A549 treated with GW870086 at 1 μM for 4 hours (cell line): ENCODE results near the gene PCDHB13. TPM values are rescaled to one million over a fixed set of nuclear protein-coding genes. Genes with fewer than 3 reads are reported as not detected.

Experiments used
- total RNA-seq: library from RNA; stranded (reverse); fragments of 200-300 nt; extraction: Qiagen RNA extraction; gene quantifications from 5 replicates; pipeline ENCODE4 v1.2.3, GENCODE V29; 2022; ENCODE audit warnings: low read depth

Gene PCDHB13
- 0.03 to 0.07 TPM (median 0.07 TPM) in 4 of 5 replicates, not detected in the other for total RNA-seq

GRCh38 chr5:141213656-141214339, at the start of gene PCDHB13:
PCDHB13 (plus strand) TSS chr5:141213919; CDS start chr5:141214124, 205 bp downstream.

GRCh38 chr5:141172381-141173204, 41.1 kb upstream of the PCDHB13 start, which contains the start of gene PCDHB7:
PCDHB7 (plus strand) TSS chr5:141172644; CDS start chr5:141172836, 192 bp downstream.

GRCh38 chr5:141177577-141178191, 36.0 kb upstream of the PCDHB13 start, which contains the start of gene PCDHB8:
PCDHB8 (plus strand) TSS chr5:141177790; CDS start chr5:141178035, 245 bp downstream.

GRCh38 chr5:141182248-141182647, 31.5 kb upstream of the PCDHB13 start, which contains the start of gene PCDHB16:
PCDHB16 (plus strand) TSS chr5:141182387; CDS start chr5:141182560, 173 bp downstream.

GRCh38 chr5:141186897-141187512, 26.7 kb upstream of the PCDHB13 start, which contains the start of gene PCDHB9:
PCDHB9 (plus strand) TSS chr5:141187161; CDS start chr5:141187319, 158 bp downstream.

GRCh38 chr5:141192110-141192725, 21.5 kb upstream of the PCDHB13 start, which contains the start of gene PCDHB10:
PCDHB10 (plus strand) TSS chr5:141192353; CDS start chr5:141192553, 200 bp downstream.

GRCh38 chr5:141199359-141200235, 14.1 kb upstream of the PCDHB13 start, which contains the start of gene PCDHB11:
PCDHB11 (plus strand) TSS chr5:141199627; CDS start chr5:141199775, 148 bp downstream.

GRCh38 chr5:141208478-141208877, 5.2 kb upstream of the PCDHB13 start, which contains the start of gene PCDHB12:
PCDHB12 (plus strand) TSS chr5:141208719; CDS start chr5:141208908, 189 bp downstream.

GRCh38 chr5:141223112-141223783, 9.5 kb downstream of the PCDHB13 start, which contains the start of gene PCDHB14:
PCDHB14 (plus strand) TSS chr5:141223343; CDS start chr5:141223506, 163 bp downstream.

GRCh38 chr5:141245250-141245717, 31.6 kb downstream of the PCDHB13 start, which contains the start of gene PCDHB15:
PCDHB15 (plus strand) TSS chr5:141245395; CDS start chr5:141245579, 184 bp downstream.

Other genes starting within 250 kb of the PCDHB13 start
- gene PCDHAC2, start 247.4 kb upstream of the PCDHB13 start, total RNA-seq, result 4.0 to 5.0 TPM (median 4.4 TPM) in 5 replicates
- not detected in 5 replicates for gene PCDHB1, start 162.5 kb upstream of the PCDHB13 start, total RNA-seq
- gene PCDHB2, start 119.3 kb upstream of the PCDHB13 start, total RNA-seq, result 3.3 to 4.1 TPM (median 3.4 TPM) in 5 replicates
- gene PCDHB3, start 113.4 kb upstream of the PCDHB13 start, total RNA-seq, result 0.05 TPM in 1 of 5 replicates, not detected in the others
- 0.03 to 0.11 TPM (median 0.08 TPM) in 3 of 5 replicates, not detected in the others for gene PCDHB4, start 92.1 kb upstream of the PCDHB13 start, total RNA-seq
- gene PCDHB5, start 78.7 kb upstream of the PCDHB13 start, total RNA-seq, result 0.94 to 1.8 TPM (median 1.5 TPM) in 5 replicates
- gene PCDHB6, start 63.9 kb upstream of the PCDHB13 start, total RNA-seq, result 0.81 to 1.2 TPM (median 0.89 TPM) in 5 replicates
- gene PCDHB7, start 41.3 kb upstream of the PCDHB13 start, total RNA-seq, result not detected in 5 replicates
- gene PCDHB8, start 36.1 kb upstream of the PCDHB13 start, total RNA-seq, result 0.24 to 0.39 TPM (median 0.32 TPM) in 5 replicates
- 0.05 to 0.15 TPM (median 0.06 TPM) in 4 of 5 replicates, not detected in the other for gene PCDHB16, start 31.5 kb upstream of the PCDHB13 start, total RNA-seq
- gene PCDHB9, start 26.8 kb upstream of the PCDHB13 start, total RNA-seq, result 0.05 TPM in 1 of 5 replicates, not detected in the others
- gene PCDHB10, start 21.6 kb upstream of the PCDHB13 start, total RNA-seq, result 0.05 TPM in 2 of 5 replicates, not detected in the others
- gene PCDHB11, start 14.3 kb upstream of the PCDHB13 start, total RNA-seq, result 0.08 to 0.12 TPM (median 0.10 TPM) in 4 of 5 replicates, not detected in the other
- not detected in 5 replicates for gene PCDHB12, start 5.2 kb upstream of the PCDHB13 start, total RNA-seq
- gene PCDHB14, start 9.4 kb downstream of the PCDHB13 start, total RNA-seq, result 0.02 to 0.13 TPM (median 0.07 TPM) in 5 replicates
- gene PCDHB15, start 31.5 kb downstream of the PCDHB13 start, total RNA-seq, result 0.05 to 0.16 TPM (median 0.09 TPM) in 3 of 5 replicates, not detected in the others
- gene SLC25A2, start 90.1 kb downstream of the PCDHB13 start, total RNA-seq, result not detected in 5 replicates
- 63.2 to 78.4 TPM (median 73.8 TPM) in 5 replicates for gene TAF7, start 106.9 kb downstream of the PCDHB13 start, total RNA-seq
- 0.29 to 0.38 TPM (median 0.32 TPM) in 5 replicates for gene PCDHGA1, start 116.6 kb downstream of the PCDHB13 start, total RNA-seq
- gene PCDHGA2, start 124.8 kb downstream of the PCDHB13 start, total RNA-seq, result 0.45 to 0.72 TPM (median 0.70 TPM) in 5 replicates
- gene PCDHGA3, start 129.9 kb downstream of the PCDHB13 start, total RNA-seq, result not detected in 5 replicates
- gene PCDHGB1, start 136.2 kb downstream of the PCDHB13 start, total RNA-seq, result 1.6 to 2.1 TPM (median 1.9 TPM) in 5 replicates
- 0.07 to 0.18 TPM (median 0.14 TPM) in 5 replicates for gene PCDHGA4, start 141.1 kb downstream of the PCDHB13 start, total RNA-seq
- gene PCDHGB2, start 146.1 kb downstream of the PCDHB13 start, total RNA-seq, result 0.05 to 0.19 TPM (median 0.10 TPM) in 5 replicates
- gene PCDHGA5, start 150.2 kb downstream of the PCDHB13 start, total RNA-seq, result 0.08 to 0.22 TPM (median 0.12 TPM) in 5 replicates
- gene PCDHGB3, start 156.3 kb downstream of the PCDHB13 start, total RNA-seq, result 0.16 to 0.31 TPM (median 0.22 TPM) in 5 replicates
- gene PCDHGA6, start 160.0 kb downstream of the PCDHB13 start, total RNA-seq, result 0.13 to 0.26 TPM (median 0.14 TPM) in 5 replicates
- 0.59 to 1.1 TPM (median 0.95 TPM) in 5 replicates for gene PCDHGA7, start 168.8 kb downstream of the PCDHB13 start, total RNA-seq
- gene PCDHGB4, start 173.8 kb downstream of the PCDHB13 start, total RNA-seq, result 0.74 to 1.00 TPM (median 0.79 TPM) in 5 replicates
- 0.02 to 0.13 TPM (median 0.07 TPM) in 3 of 5 replicates, not detected in the others for gene PCDHGA8, start 178.7 kb downstream of the PCDHB13 start, total RNA-seq
- 1.9 to 2.7 TPM (median 2.3 TPM) in 5 replicates for gene PCDHGB5, start 184.0 kb downstream of the PCDHB13 start, total RNA-seq
- 0.05 to 0.10 TPM (median 0.07 TPM) in 4 of 5 replicates, not detected in the other for gene PCDHGA9, start 188.9 kb downstream of the PCDHB13 start, total RNA-seq
- gene PCDHGB6, start 194.1 kb downstream of the PCDHB13 start, total RNA-seq, result 0.07 to 0.16 TPM (median 0.12 TPM) in 5 replicates
- 0.02 TPM in 1 of 5 replicates, not detected in the others for gene PCDHGA10, start 199.1 kb downstream of the PCDHB13 start, total RNA-seq
- 0.03 to 0.06 TPM in 2 of 5 replicates, not detected in the others for gene PCDHGB7, start 203.8 kb downstream of the PCDHB13 start, total RNA-seq
- gene PCDHGA11, start 207.1 kb downstream of the PCDHB13 start, total RNA-seq, result 0.03 to 0.07 TPM in 2 of 5 replicates, not detected in the others
- not detected in 5 replicates for gene PCDHGA12, start 216.6 kb downstream of the PCDHB13 start, total RNA-seq